Endodermal cell (in vitro differentiated cells): ENCODE measurements around the gene MLLT1. TPM values are rescaled to one million over a fixed set of nuclear protein-coding genes. Genes with fewer than 3 reads are reported as not detected.

ENCODE experiments used
- DNase-seq: peaks from one replicate; pipeline ENCODE4 v3.0.0-alpha.2; 2017
- H3K27ac ChIP-seq: 2 replicates; pipeline ENCODE4 v1.5.1; 2013; ENCODE audit warnings: mild to moderate bottlenecking, low read depth, low read length, moderate library complexity
- H3K27me3 ChIP-seq: 2 replicates; pipeline ENCODE4 v1.6.1; 2013; ENCODE audit warnings: mild to moderate bottlenecking, low read length, moderate library complexity; ENCODE audit not compliant: insufficient read depth, control insufficient read depth, poor library complexity, severe bottlenecking
- H3K36me3 ChIP-seq: 2 replicates; pipeline ENCODE4 v1.7.0; 2013; ENCODE audit warnings: mild to moderate bottlenecking, low read length, moderate library complexity; ENCODE audit not compliant: control insufficient read depth, insufficient read depth
- H3K4me1 ChIP-seq: one replicate; pipeline ENCODE4 v1.7.0; 2013; ENCODE audit warnings: low read length; ENCODE audit not compliant: control insufficient read depth, insufficient read depth
- H3K4me3 ChIP-seq: 2 replicates; pipeline ENCODE4 v1.5.1; 2013; ENCODE audit warnings: mild to moderate bottlenecking, low read length, moderate library complexity
- H3K9ac ChIP-seq: 2 replicates; pipeline ENCODE4 v1.6.1; 2013; ENCODE audit warnings: mild to moderate bottlenecking, low read length, moderate library complexity; ENCODE audit not compliant: poor library complexity, severe bottlenecking; ENCODE audit errors: extremely low read depth
- H3K9me3 ChIP-seq: 2 replicates; pipeline ENCODE4 v1.6.1; 2013; ENCODE audit warnings: mild to moderate bottlenecking, low read length, moderate library complexity; ENCODE audit not compliant: control insufficient read depth
- H3K27ac Mint-ChIP-seq: 2 replicates; pipeline ENCODE4 v1.8.0; 2020; ENCODE audit warnings: mixed read lengths
- H3K27me3 Mint-ChIP-seq: 2 replicates; pipeline ENCODE4 v1.8.0; 2021; ENCODE audit warnings: mild to moderate bottlenecking, mixed read lengths; ENCODE audit not compliant: insufficient read depth
- H3K36me3 Mint-ChIP-seq: 2 replicates; pipeline ENCODE4 v1.8.0; 2020; ENCODE audit warnings: low read depth, mixed read lengths
- H3K4me1 Mint-ChIP-seq: 2 replicates; pipeline ENCODE4 v1.8.0; 2020; ENCODE audit warnings: mixed read lengths
- H3K4me3 Mint-ChIP-seq: 2 replicates; pipeline ENCODE4 v1.8.0; 2020; ENCODE audit warnings: mild to moderate bottlenecking, moderate library complexity, mixed read lengths
- H3K9me3 Mint-ChIP-seq: 2 replicates; pipeline ENCODE4 v1.8.0; 2020; ENCODE audit warnings: mild to moderate bottlenecking, mixed read lengths
- CTCF ChIP-seq: fragments of 200-600 bp; sonication (generic); conservative IDR thresholded peaks from 2 replicates; pipeline ENCODE4 v1.5.0; 2021; ENCODE audit warnings: antibody characterized with exemption, mild to moderate bottlenecking
- WGBS, 2 experiments: methylation state at CpG; one replicate each; pipeline versions ENCODE4 v1.1.5 to v1.1.7; 2013; ENCODE audit warnings: missing lambda C conversion rate in 2 of 2, mixed read lengths in 1 of 2; ENCODE audit not compliant: insufficient coverage in 1 of 2, insufficient read length in 1 of 2; 5-methylcytosine and 5-hydroxymethylcytosine counted together
- total RNA-seq, 2 donors: library from RNA; stranded (reverse); fragmentation: NEBNext Ultra II Directional in 1 of 2; extraction: Animal tissue kit (Norgen Biotek cat#: 25700) in 1 of 2; gene quantifications; 2 replicates in 1 of 2; 3 replicates in 1 of 2; pipeline ENCODE4 v1.2.1, GENCODE V29; 2021

The MLLT1 gene
- total RNA-seq, 2 donors from 2014 or later, result 50.1 to 51.8 TPM

GRCh38 chr19:6246174-6247006 is 33.4 kb downstream of the MLLT1 start:
- Mint-ChIP-seq H3K36me3 (peaks cover 55% of the 10 kb centered on the region), H3K27me3 (no peaks in the 10 kb centered on the region), H3K9me3 (peaks cover 28% of the 10 kb centered on the region), H3K4me3 (no peak overlapping the region), H3K4me1 (peaks cover 6% of the 10 kb centered on the region), H3K27ac (no peak overlapping the region)
- no peak for DNase-seq
- Histone ChIP-seq H3K4me1 (no peaks in the 10 kb centered on the region), H3K27ac (no peak overlapping the region), H3K4me3 (no peak overlapping the region), H3K9me3 (peaks cover 29% of the 10 kb centered on the region), H3K27me3 (no peaks in the 10 kb centered on the region), H3K9ac (no peak overlapping the region), H3K36me3 (peaks cover 43% of the 10 kb centered on the region)
- TF ChIP-seq CTCF, result no peak
- WGBS, 2 experiments, result 93 to 95% methylated on average over 17 to 20 of the region's 20 CpGs

GRCh38 chr19:6242677-6243076 is 37.1 kb downstream of the MLLT1 start:
- no peak overlapping the region for H3K9ac ChIP-seq

GRCh38 chr19:6241680-6242377 is 37.9 kb downstream of the MLLT1 start:
- no peak overlapping the region for H3K9ac ChIP-seq
- H3K36me3 ChIP-seq, result peaks cover 9% of the 10 kb centered on the region
- H3K9me3 ChIP-seq, result peaks cover 12% of the 10 kb centered on the region
- H3K4me1 ChIP-seq, result peaks cover 5% of the 10 kb centered on the region
- Mint-ChIP-seq H3K27ac (peak overlapping the region; percentile 39), H3K36me3 (peaks cover 22% of the 10 kb centered on the region), H3K9me3 (peaks cover 16% of the 10 kb centered on the region), H3K27me3 (no peaks in the 10 kb centered on the region), H3K4me1 (peaks cover 27% of the 10 kb centered on the region), H3K4me3 (no peak overlapping the region)
- DNase-seq, result no peak
- 92 to 97% methylated on average over 12 to 25 of the region's 25 CpGs for WGBS, 2 experiments
- peak overlapping the region; percentile 78 for H3K27ac ChIP-seq
- H3K27me3 ChIP-seq, result no peaks in the 10 kb centered on the region
- no peak for TF ChIP-seq CTCF
- H3K4me3 ChIP-seq, result no peak overlapping the region

More at GRCh38 chr19:6242677-6243076, 37.1 kb downstream of the MLLT1 start:
- H3K4me1 Mint-ChIP-seq, result peaks cover 27% of the 10 kb centered on the region
- peak overlapping the region; percentile 78 for H3K27ac ChIP-seq
- H3K36me3 ChIP-seq, result peaks cover 18% of the 10 kb centered on the region
- WGBS, 2 experiments, result 93 to 100% methylated on average over 2 to 10 of the region's 10 CpGs
- peaks cover 21% of the 10 kb centered on the region for H3K9me3 ChIP-seq
- peaks cover 5% of the 10 kb centered on the region for H3K4me1 ChIP-seq
- peak overlapping the region; percentile 30 for H3K27ac Mint-ChIP-seq
- no peaks in the 10 kb centered on the region for H3K27me3 Mint-ChIP-seq
- H3K9me3 Mint-ChIP-seq, result peaks cover 22% of the 10 kb centered on the region
- no peaks in the 10 kb centered on the region for H3K27me3 ChIP-seq
- DNase-seq, result no peak
- H3K36me3 Mint-ChIP-seq, result peaks cover 31% of the 10 kb centered on the region
- no peak overlapping the region for H3K4me3 ChIP-seq
- TF ChIP-seq CTCF, result no peak
- no peak overlapping the region for H3K4me3 Mint-ChIP-seq
